WTC11 (cell line): ENCODE measurements around the gene EHMT1. TPM values are rescaled to one million over a fixed set of nuclear protein-coding genes. Genes with fewer than 3 reads are reported as not detected.
"Not testable (repeated sequence)": the region's sequence is repeated elsewhere in the genome, so short reads cannot be mapped to it uniquely, and the experiment has no call there.

Experiments used
- ATAC-seq: fragments of 200-7000 bp; cut with Tn5 transposase; 2 replicates; pipeline ENCODE4 v1.10.0; 2021; ENCODE audit warnings: mild to moderate bottlenecking, moderate library complexity
- CTCF ChIA-PET: fragments of 300-600 bp; sonication (Branson Sonifier 250); formaldehyde crosslinking; loops from one replicate; lab custom pipeline; 2021; ENCODE audit warnings: antibody characterized with exemption; lab: Charles Lee
- POLR2A ChIA-PET: fragments of 350-600 bp; sonication (Branson Sonifier 250); formaldehyde crosslinking; loops from one replicate; lab custom pipeline; 2021; ENCODE audit warnings: antibody characterized with exemption; lab: Charles Lee
- DNase-seq: peaks from one replicate; pipeline ENCODE4 v3.0.0; 2021; ENCODE audit warnings: low spot score
- H3K27ac Mint-ChIP-seq: 2 replicates; pipeline ENCODE4 v1.8.0; 2021; ENCODE audit warnings: mixed read lengths
- H3K27me3 Mint-ChIP-seq: 2 replicates; pipeline ENCODE4 v1.8.0; 2021; ENCODE audit warnings: low read depth, mild to moderate bottlenecking, moderate library complexity, mixed read lengths
- H3K36me3 Mint-ChIP-seq: 2 replicates; pipeline ENCODE4 v1.8.0; 2021; ENCODE audit warnings: mixed read lengths
- H3K4me1 Mint-ChIP-seq: 2 replicates; pipeline ENCODE4 v1.8.0; 2022; ENCODE audit warnings: mixed read lengths
- H3K4me3 Mint-ChIP-seq: 2 replicates; pipeline ENCODE4 v1.8.0; 2021; ENCODE audit warnings: mild to moderate bottlenecking, moderate library complexity, mixed read lengths
- H3K9me3 Mint-ChIP-seq: 2 replicates; pipeline ENCODE4 v1.8.0; 2021; ENCODE audit warnings: mixed read lengths
- FOXJ3 ChIP-seq: sonication (generic); formaldehyde crosslinking; IDR thresholded peaks from 2 replicates; pipeline ENCODE4 v1.9.0; 2021; ENCODE audit warnings: missing genetic modification reagents, mild to moderate bottlenecking, borderline replicate concordance
- FOXK1 ChIP-seq: sonication (generic); formaldehyde crosslinking; IDR thresholded peaks from 2 replicates; pipeline ENCODE4 v1.8.0; 2022; ENCODE audit warnings: mild to moderate bottlenecking, moderate library complexity, missing genetic modification reagents
- GTF2I ChIP-seq: fragments of 250-450 bp; sonication (Bioruptor Pico); conservative IDR thresholded peaks from 2 replicates; pipeline ENCODE4 v1.4.0; 2021; ENCODE audit warnings: mild to moderate bottlenecking
- NFYB ChIP-seq: sonication (generic); formaldehyde crosslinking; conservative IDR thresholded peaks from 2 replicates; pipeline ENCODE4 v1.8.0; 2022; ENCODE audit warnings: low read depth, missing genetic modification reagents
- NR1H2 ChIP-seq: sonication (generic); formaldehyde crosslinking; IDR thresholded peaks from 2 replicates; pipeline ENCODE4 v1.9.0; 2021; ENCODE audit warnings: mild to moderate bottlenecking, moderate library complexity, missing genetic modification reagents
- SMAD4 ChIP-seq: sonication (generic); formaldehyde crosslinking; IDR thresholded peaks from 2 replicates; pipeline ENCODE4 v1.8.0; 2022; ENCODE audit warnings: mild to moderate bottlenecking, missing genetic modification reagents
- ZNF416 ChIP-seq: fragments of 250-450 bp; sonication (Bioruptor Pico); IDR thresholded peaks from 2 replicates; pipeline ENCODE4 v1.9.0; 2021; ENCODE audit warnings: mild to moderate bottlenecking, inconsistent platforms
- ZNF423 ChIP-seq: fragments of 250-450 bp; sonication (Bioruptor Pico); IDR thresholded peaks from 2 replicates; pipeline ENCODE4 v2.1.2; 2022; ENCODE audit warnings: mild to moderate bottlenecking, moderate library complexity
- total RNA-seq: library from RNA; stranded (reverse); gene quantifications from 3 replicates; pipeline ENCODE4 v1.2.3, GENCODE V29; 2021
- TF ChIP-seq, protein P1 (sequence below): sonication (generic); formaldehyde crosslinking; IDR thresholded peaks from 2 replicates; pipeline ENCODE4 v1.8.0; 2022; ENCODE audit warnings: missing genetic modification reagents
- TF ChIP-seq, protein P2 (sequence below): fragments of 250-450 bp; sonication (Bioruptor Pico); IDR thresholded peaks from 2 replicates; pipeline ENCODE4 v2.1.2; 2022; ENCODE audit warnings: mild to moderate bottlenecking, moderate library complexity
- TF ChIP-seq, protein P3 (sequence below): sonication (generic); formaldehyde crosslinking; IDR thresholded peaks from 2 replicates; pipeline ENCODE4 v1.8.1; 2022; ENCODE audit warnings: low read depth, mild to moderate bottlenecking, moderate library complexity, missing genetic modification reagents, borderline replicate concordance
- TF ChIP-seq, protein P4 (sequence below): sonication (generic); formaldehyde crosslinking; IDR thresholded peaks from 2 replicates; pipeline ENCODE4 v1.8.1; 2023; ENCODE audit warnings: mild to moderate bottlenecking, missing genetic modification reagents
- TF ChIP-seq, protein P5 (sequence below): sonication (generic); formaldehyde crosslinking; IDR thresholded peaks from 2 replicates; pipeline ENCODE4 v1.8.0; 2022; ENCODE audit warnings: mild to moderate bottlenecking, missing genetic modification reagents

EHMT1 gene
- total RNA-seq, 1 experiment from 2014 or later: 170 TPM

DNA sequence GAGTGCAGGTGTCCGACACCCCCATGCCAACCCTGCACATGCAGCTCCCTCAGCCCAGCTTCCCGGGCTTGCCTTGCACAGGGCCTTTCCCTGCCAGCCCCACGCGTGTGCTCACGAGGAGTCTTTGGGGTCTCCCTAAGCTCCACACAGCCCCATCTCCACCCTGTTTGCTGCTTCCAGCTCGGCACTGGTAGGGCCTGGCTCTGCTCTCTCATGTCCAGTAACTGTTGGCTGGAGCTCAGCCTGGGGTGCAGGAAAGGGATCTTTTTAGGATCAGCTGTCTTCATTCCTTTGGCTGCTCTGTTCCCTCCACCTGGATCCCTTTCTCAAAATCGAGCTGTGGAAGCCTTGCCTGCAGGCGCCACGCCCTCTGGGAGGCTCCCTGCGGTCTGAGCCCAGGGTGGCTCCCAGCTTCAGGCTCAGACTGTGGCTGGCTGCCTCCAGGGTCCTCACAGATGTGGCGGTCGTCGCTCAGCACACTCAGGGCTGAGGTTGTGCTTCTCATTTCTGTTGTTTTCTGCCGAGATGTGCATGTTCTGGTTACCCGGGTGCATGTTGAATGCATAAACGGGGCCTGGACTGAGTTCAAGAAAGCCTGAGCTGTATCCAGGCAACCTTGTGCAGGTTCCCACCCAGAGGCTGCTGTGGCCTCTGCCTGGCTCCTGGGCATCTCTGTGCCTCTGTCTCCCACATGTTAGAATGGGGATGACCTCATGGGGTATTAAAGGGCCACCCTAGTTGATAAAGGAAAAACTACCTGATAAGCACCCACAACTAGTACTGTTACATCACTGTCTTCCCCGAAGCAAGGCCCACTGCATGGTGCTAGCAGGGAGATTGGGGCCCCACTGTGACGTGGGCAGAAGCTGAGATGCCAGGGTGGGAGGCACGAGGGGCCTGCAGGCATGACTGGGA lies 263.0 kb downstream of the EHMT1 start:
- TF ChIP-seq, protein P1, sequence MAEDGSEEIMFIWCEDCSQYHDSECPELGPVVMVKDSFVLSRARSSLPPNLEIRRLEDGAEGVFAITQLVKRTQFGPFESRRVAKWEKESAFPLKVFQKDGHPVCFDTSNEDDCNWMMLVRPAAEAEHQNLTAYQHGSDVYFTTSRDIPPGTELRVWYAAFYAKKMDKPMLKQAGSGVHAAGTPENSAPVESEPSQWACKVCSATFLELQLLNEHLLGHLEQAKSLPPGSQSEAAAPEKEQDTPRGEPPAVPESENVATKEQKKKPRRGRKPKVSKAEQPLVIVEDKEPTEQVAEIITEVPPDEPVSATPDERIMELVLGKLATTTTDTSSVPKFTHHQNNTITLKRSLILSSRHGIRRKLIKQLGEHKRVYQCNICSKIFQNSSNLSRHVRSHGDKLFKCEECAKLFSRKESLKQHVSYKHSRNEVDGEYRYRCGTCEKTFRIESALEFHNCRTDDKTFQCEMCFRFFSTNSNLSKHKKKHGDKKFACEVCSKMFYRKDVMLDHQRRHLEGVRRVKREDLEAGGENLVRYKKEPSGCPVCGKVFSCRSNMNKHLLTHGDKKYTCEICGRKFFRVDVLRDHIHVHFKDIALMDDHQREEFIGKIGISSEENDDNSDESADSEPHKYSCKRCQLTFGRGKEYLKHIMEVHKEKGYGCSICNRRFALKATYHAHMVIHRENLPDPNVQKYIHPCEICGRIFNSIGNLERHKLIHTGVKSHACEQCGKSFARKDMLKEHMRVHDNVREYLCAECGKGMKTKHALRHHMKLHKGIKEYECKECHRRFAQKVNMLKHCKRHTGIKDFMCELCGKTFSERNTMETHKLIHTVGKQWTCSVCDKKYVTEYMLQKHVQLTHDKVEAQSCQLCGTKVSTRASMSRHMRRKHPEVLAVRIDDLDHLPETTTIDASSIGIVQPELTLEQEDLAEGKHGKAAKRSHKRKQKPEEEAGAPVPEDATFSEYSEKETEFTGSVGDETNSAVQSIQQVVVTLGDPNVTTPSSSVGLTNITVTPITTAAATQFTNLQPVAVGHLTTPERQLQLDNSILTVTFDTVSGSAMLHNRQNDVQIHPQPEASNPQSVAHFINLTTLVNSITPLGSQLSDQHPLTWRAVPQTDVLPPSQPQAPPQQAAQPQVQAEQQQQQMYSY (CRISPR knock-in tag): no peak
- TF ChIP-seq, protein P2, sequence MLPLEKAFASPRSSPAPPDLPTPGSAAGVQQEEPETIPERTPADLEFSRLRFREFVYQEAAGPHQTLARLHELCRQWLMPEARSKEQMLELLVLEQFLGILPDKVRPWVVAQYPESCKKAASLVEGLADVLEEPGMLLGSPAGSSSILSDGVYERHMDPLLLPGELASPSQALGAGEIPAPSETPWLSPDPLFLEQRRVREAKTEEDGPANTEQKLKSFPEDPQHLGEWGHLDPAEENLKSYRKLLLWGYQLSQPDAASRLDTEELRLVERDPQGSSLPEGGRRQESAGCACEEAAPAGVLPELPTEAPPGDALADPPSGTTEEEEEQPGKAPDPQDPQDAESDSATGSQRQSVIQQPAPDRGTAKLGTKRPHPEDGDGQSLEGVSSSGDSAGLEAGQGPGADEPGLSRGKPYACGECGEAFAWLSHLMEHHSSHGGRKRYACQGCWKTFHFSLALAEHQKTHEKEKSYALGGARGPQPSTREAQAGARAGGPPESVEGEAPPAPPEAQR (CRISPR knock-in tag): no peak
- TF ChIP-seq ZNF416 (CRISPR knock-in tag) (no peak), FOXK1 (CRISPR knock-in tag) (no peak)
- POLR2A ChIA-PET: no interaction called here
- CTCF ChIA-PET: interaction anchor here (0.8 kb wide), 1 partner anchor 371 kb away, joined by 3 read pairs; no protein-coding TSS in a partner anchor
- ATAC-seq: no peak
- Mint-ChIP-seq H3K36me3 (peaks cover 11% of the 10 kb centered on the region; the same call in 1 of the 2 replicates), H3K27me3 (peaks cover 2% of the 10 kb centered on the region), H3K27ac (no peak overlapping the region), H3K4me1 (no peaks in the 10 kb centered on the region), H3K9me3 (no peaks in the 10 kb centered on the region), H3K4me3 (no peak overlapping the region)
- DNase-seq: no peak

DNA sequence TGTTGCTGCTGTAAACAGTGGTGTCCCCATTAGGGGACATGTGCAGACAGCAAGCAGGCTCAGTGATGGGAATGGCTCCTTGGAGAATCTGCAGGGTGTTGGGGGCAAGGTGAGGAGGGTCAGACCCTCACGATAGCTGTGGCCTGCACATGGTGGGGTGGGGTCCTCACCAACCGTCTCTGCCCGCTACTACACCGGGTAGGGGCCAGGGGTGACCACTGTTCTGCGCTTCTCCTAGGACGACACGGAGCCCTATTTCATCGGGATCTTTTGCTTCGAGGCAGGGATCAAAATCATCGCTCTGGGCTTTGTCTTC lies 263.7 kb downstream of the EHMT1 start:
- no peaks in the 10 kb centered on the region for H3K27me3 Mint-ChIP-seq
- no peak for ATAC-seq
- POLR2A ChIA-PET: no interaction called here
- no peak for DNase-seq
- TF ChIP-seq GTF2I (CRISPR knock-in tag) (no peak), SMAD4 (no peak), FOXJ3 (no peak), NR1H2 (CRISPR knock-in tag) (no peak), NFYB (CRISPR knock-in tag) (no peak), ZNF423 (no peak)
- TF ChIP-seq, protein P3, sequence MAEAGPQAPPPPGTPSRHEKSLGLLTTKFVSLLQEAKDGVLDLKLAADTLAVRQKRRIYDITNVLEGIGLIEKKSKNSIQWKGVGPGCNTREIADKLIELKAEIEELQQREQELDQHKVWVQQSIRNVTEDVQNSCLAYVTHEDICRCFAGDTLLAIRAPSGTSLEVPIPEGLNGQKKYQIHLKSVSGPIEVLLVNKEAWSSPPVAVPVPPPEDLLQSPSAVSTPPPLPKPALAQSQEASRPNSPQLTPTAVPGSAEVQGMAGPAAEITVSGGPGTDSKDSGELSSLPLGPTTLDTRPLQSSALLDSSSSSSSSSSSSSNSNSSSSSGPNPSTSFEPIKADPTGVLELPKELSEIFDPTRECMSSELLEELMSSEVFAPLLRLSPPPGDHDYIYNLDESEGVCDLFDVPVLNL (CRISPR knock-in tag): no peak
- TF ChIP-seq, protein P4, sequence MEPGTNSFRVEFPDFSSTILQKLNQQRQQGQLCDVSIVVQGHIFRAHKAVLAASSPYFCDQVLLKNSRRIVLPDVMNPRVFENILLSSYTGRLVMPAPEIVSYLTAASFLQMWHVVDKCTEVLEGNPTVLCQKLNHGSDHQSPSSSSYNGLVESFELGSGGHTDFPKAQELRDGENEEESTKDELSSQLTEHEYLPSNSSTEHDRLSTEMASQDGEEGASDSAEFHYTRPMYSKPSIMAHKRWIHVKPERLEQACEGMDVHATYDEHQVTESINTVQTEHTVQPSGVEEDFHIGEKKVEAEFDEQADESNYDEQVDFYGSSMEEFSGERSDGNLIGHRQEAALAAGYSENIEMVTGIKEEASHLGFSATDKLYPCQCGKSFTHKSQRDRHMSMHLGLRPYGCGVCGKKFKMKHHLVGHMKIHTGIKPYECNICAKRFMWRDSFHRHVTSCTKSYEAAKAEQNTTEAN (CRISPR knock-in tag): no peak
- TF ChIP-seq, protein P5, sequence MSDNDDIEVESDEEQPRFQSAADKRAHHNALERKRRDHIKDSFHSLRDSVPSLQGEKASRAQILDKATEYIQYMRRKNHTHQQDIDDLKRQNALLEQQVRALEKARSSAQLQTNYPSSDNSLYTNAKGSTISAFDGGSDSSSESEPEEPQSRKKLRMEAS (CRISPR knock-in tag): no peak
- TF ChIP-seq, all 79 proteins: peak for 0
- CTCF ChIA-PET: no interaction called here
- no peak overlapping the region for H3K4me3 Mint-ChIP-seq
- H3K36me3 Mint-ChIP-seq: peaks cover 11% of the 10 kb centered on the region; the same call in 1 of the 2 replicates
- H3K27ac Mint-ChIP-seq: no peak overlapping the region
- no peaks in the 10 kb centered on the region for H3K4me1 Mint-ChIP-seq
- no peaks in the 10 kb centered on the region for H3K9me3 Mint-ChIP-seq

DNA sequence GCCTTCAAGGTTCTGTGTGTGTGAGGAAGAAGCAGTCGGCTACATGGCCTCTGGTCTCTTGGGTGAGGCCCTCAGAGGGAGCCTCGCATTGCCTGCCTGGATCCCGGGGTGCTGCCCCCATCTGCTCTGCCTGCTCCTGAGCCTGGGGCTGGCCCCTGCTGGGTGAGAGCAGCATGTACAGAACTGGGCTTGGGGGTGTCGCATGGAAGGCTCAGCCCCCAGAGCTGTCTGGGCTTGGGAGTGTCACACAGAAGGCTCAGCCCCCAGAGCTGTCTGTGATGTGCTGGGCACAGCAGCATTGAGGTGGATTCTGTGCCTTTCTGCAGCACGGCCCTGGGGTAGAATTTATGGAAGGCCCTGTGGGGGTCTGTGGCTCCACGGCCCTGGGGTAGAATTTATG lies 265.2 kb downstream of the EHMT1 start:
- ATAC-seq, H3K27ac Mint-ChIP-seq, CTCF ChIA-PET, DNase-seq, H3K4me1 Mint-ChIP-seq, POLR2A ChIA-PET, H3K27me3 Mint-ChIP-seq, H3K4me3 Mint-ChIP-seq, H3K9me3 Mint-ChIP-seq: not testable (repeated sequence)
- H3K36me3 Mint-ChIP-seq: peaks cover 11% of the 10 kb centered on the region; the same call in 1 of the 2 replicates
